ENCODE measurements around the gene PPP1R7. TPM values are rescaled to one million over a fixed set of nuclear protein-coding genes. Genes with fewer than 3 reads are reported as not detected.

The PPP1R7 gene
- total RNA-seq, 1 donor from 2014 or later: 61.5 TPM

DNA sequence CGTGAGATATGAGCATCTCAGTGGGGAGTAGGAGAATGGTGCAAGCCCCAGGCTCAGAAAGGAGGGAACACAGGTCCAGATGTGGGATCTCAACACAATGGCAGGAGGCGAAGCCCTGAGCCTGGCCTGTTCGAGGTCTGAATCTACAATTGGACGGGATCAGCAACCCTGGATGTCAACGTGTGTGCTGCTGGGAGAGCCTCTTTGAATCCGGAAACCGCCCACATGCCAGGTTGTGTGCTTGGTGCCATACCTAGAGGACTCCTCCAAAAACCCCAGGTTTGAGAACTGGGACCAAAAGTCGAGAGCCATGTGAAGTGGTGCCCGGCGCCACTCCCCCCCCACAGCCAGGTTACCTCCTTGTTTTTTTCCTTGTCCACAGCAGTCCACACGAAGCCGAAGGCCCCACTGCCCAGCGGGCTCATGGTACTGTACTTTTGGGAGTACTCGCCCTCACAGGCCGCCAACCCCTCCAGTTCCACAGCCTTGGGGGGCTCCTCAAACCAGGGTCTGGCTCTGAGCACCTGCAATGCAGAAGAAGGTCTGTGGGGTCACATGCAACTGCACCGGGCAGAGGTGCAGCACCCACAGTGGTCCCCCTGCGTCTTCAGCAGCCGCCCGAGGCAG lies 27.8 kb upstream of the PPP1R7 start:
- H3K36me3 ChIP-seq: no peaks in the 10 kb centered on the region
- no peak overlapping the region for H3K4me3 ChIP-seq
- TF ChIP-seq, protein P1, sequence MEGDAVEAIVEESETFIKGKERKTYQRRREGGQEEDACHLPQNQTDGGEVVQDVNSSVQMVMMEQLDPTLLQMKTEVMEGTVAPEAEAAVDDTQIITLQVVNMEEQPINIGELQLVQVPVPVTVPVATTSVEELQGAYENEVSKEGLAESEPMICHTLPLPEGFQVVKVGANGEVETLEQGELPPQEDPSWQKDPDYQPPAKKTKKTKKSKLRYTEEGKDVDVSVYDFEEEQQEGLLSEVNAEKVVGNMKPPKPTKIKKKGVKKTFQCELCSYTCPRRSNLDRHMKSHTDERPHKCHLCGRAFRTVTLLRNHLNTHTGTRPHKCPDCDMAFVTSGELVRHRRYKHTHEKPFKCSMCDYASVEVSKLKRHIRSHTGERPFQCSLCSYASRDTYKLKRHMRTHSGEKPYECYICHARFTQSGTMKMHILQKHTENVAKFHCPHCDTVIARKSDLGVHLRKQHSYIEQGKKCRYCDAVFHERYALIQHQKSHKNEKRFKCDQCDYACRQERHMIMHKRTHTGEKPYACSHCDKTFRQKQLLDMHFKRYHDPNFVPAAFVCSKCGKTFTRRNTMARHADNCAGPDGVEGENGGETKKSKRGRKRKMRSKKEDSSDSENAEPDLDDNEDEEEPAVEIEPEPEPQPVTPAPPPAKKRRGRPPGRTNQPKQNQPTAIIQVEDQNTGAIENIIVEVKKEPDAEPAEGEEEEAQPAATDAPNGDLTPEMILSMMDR (IDR thresholded peaks at IDR 0.05; ENCODE audit: borderline replicate concordance): no peak
- H3K9me3 ChIP-seq (replicated peaks): no peaks in the 10 kb centered on the region
- intact Hi-C loops (cut with micrococcal nuclease): no loop called here
- no peak overlapping the region for H3K27ac ChIP-seq (replicated peaks)
- no peaks in the 10 kb centered on the region for H3K4me1 ChIP-seq
- DNase-seq: no peak
- H3K27me3 ChIP-seq (ENCODE audit: low read depth): no peaks in the 10 kb centered on the region

DNA sequence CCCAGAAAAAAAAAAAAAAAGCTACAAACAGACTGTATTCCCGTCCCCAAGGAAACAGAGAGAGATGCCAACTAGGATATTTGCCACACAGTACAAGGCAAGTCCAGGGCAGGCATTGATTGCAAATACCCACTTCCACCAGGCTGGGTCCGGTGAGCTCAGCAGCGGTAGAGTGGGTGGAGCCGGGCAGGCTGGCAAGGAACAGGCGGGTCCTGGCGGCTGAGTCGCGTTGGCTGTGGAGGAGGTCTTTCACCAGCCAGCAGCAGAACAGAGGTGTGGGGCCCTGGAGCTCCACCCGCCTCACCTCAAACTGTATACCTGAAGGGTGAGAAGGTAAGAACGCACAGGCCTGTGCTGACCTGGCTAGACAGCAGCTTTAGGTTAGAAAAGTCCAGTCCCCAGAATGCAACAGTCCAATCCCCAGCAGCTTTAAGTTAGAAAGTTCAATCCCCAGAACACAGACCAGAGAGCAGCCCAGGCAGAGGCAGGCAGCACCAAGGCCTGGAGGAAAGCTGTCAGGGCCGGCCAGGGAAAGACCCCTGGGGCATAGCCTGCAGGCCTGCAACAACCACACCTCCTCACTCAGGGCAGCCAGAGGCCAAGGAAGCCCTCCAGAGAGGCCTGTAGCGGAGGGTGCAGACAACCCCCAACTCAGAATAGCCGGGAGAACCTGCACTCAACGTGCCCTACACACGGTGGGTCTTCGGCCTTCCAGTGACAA lies 26.3 kb upstream of the PPP1R7 start:
- TF ChIP-seq, protein P1 (IDR thresholded peaks at IDR 0.05; ENCODE audit: borderline replicate concordance): no peak
- Histone ChIP-seq H3K27me3 (ENCODE audit: low read depth) (no peaks in the 10 kb centered on the region), H3K4me3 (no peak overlapping the region), H3K36me3 (no peaks in the 10 kb centered on the region), H3K27ac (replicated peaks) (no peak overlapping the region), H3K9me3 (replicated peaks) (no peaks in the 10 kb centered on the region), H3K4me1 (no peaks in the 10 kb centered on the region)
- intact Hi-C loops (cut with micrococcal nuclease): no loop called here
- no peak for DNase-seq

DNA sequence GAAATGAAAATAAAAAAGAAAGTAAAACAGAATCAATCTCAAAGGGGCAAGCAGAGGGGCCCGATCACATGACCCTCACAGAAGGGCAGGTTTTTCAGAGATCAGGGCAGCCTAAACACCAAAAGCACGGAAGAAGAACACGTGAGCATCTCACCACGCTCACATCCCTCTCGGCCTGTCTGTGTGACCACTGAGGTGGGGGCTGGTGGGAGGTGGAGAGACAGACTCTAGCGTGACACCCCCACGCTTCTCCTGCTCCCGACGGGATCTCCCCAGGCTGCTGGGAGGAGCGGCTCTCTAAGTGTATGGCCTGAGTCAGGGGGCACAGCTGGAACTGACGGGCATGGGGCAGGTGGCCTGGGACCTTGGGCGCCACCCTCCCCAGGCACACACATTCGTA lies 24.6 kb upstream of the PPP1R7 start:
- Histone ChIP-seq H3K36me3 (no peaks in the 10 kb centered on the region), H3K4me1 (no peaks in the 10 kb centered on the region), H3K27me3 (ENCODE audit: low read depth) (no peaks in the 10 kb centered on the region), H3K4me3 (no peak overlapping the region), H3K27ac (replicated peaks) (no peak overlapping the region), H3K9me3 (replicated peaks) (no peaks in the 10 kb centered on the region)
- TF ChIP-seq, protein P1 (IDR thresholded peaks at IDR 0.05; ENCODE audit: borderline replicate concordance): no peak
- no peak for DNase-seq
- intact Hi-C loops (cut with micrococcal nuclease): no loop called here

DNA sequence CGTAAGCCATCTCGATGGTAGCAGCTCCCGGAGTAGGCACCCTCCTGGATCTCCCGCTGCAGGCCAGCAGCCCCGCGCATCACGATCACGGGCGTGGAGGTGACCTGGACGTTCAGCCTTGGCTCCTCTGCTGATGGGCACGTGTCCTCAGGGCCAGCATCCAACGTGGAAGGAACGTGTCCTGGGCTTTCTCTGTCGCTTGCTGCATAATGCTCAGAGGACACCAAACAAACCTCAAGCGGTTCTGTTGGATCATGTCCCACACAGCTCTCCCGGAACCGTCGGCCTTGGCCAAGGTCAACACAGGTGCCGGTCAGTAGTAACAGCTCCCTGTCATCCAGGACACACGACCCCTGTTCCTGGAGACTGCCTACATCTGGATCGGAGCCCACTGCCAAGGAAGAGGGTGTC lies 24.1 kb upstream of the PPP1R7 start:
- Histone ChIP-seq H3K36me3 (no peaks in the 10 kb centered on the region), H3K27ac (replicated peaks) (no peak overlapping the region), H3K4me1 (no peaks in the 10 kb centered on the region), H3K27me3 (ENCODE audit: low read depth) (no peaks in the 10 kb centered on the region), H3K4me3 (no peak overlapping the region), H3K9me3 (replicated peaks) (no peaks in the 10 kb centered on the region)
- intact Hi-C loops (cut with micrococcal nuclease): no loop called here
- TF ChIP-seq, protein P1 (IDR thresholded peaks at IDR 0.05; ENCODE audit: borderline replicate concordance): no peak
- no peak for DNase-seq

DNA sequence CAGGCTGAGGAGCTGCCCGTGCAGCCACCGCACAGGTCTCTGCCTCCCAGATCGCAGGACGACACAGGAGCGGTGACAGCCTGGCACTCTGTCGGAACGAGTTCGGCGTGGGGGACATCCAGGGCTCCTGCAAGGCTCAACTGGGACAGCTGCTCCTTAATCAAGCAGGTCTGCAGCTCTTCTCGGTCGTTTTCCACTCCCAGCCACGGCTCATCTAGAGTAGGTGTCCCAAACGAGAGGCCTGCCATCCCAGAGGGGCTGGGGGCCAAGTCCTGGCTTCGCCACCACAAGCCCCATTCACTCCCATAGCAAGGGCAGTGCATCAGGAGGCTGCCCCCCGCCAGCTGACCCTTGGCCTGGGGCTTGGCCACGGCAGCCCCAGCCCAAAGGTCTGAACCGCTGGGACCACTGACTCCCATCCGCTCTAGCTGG lies 23.5 kb upstream of the PPP1R7 start:
- Histone ChIP-seq H3K36me3 (no peaks in the 10 kb centered on the region), H3K4me3 (no peak overlapping the region), H3K27ac (replicated peaks) (no peak overlapping the region), H3K9me3 (replicated peaks) (no peaks in the 10 kb centered on the region), H3K4me1 (no peaks in the 10 kb centered on the region), H3K27me3 (ENCODE audit: low read depth) (no peaks in the 10 kb centered on the region)
- DNase-seq: no peak
- intact Hi-C loops (cut with micrococcal nuclease): no loop called here
- TF ChIP-seq, protein P1 (IDR thresholded peaks at IDR 0.05; ENCODE audit: borderline replicate concordance): no peak
